PC-3 (cell line): ENCODE data around the gene SIPA1L3. TPM values are rescaled to one million over a fixed set of nuclear protein-coding genes. Genes with fewer than 3 reads are reported as not detected.

ENCODE experiments used
- ATAC-seq: fragments of 200-7000 bp; cut with Tn5 transposase; 2 replicates; pipeline ENCODE4 v1.9.1; 2020; ENCODE audit warnings: mild to moderate bottlenecking, moderate library complexity
- BruUV-seq: library from RNA; stranded (reverse); fragments of 400-500 nt; replicated peaks from 2 replicates; lab custom pipeline; 2021; lab: Mats Ljungman, UMichigan
- CTCF ChIA-PET: fragments of 300-600 bp; sonication (Branson Sonifier 250); formaldehyde crosslinking; loops from one replicate; lab custom pipeline; 2022; ENCODE audit warnings: antibody characterized with exemption; lab: Charles Lee
- POLR2A ChIA-PET: fragments of 300-600 bp; sonication (Branson Sonifier 250); formaldehyde crosslinking; loops from one replicate; lab custom pipeline; 2022; ENCODE audit warnings: antibody characterized with exemption; ENCODE audit not compliant: unreplicated experiment; lab: Charles Lee
- DNase-seq: peaks from one replicate; pipeline ENCODE4 v3.0.0-alpha.2; 2015
- H2AFZ ChIP-seq: fragments of 300-600 bp; sonication (generic); 2 replicates; pipeline ENCODE4 v1.6.0; 2016; ENCODE audit warnings: antibody characterized with exemption, low read length
- H3F3A ChIP-seq: fragments of 300-600 bp; sonication (generic); one replicate; pipeline ENCODE4 v1.6.0; 2017; ENCODE audit warnings: antibody characterized with exemption, low read length, control low read depth, mild to moderate bottlenecking; ENCODE audit not compliant: unreplicated experiment
- H3K27ac ChIP-seq: fragments of 300-600 bp; sonication (generic); 2 replicates; pipeline ENCODE4 v1.5.1; 2016; ENCODE audit warnings: mild to moderate bottlenecking, low read length
- H3K27me3 ChIP-seq: fragments of 300-600 bp; sonication (generic); 2 replicates; pipeline ENCODE4 v1.6.1; 2016; ENCODE audit warnings: low read length, mixed read lengths
- H3K36me3 ChIP-seq: fragments of 300-600 bp; sonication (generic); 2 replicates; pipeline ENCODE4 v1.6.1; 2016; ENCODE audit warnings: low read depth, mixed run types, low read length, mixed read lengths
- H3K4me1 ChIP-seq: fragments of 300-600 bp; sonication (generic); 2 replicates; pipeline ENCODE4 v1.5.1; 2016; ENCODE audit warnings: low read length; ENCODE audit not compliant: insufficient read depth
- H3K4me2 ChIP-seq: fragments of 300-600 bp; sonication (generic); 2 replicates; pipeline ENCODE4 v1.6.0; 2016; ENCODE audit warnings: low read length
- H3K4me3 ChIP-seq: fragments of 300-600 bp; sonication (generic); 2 replicates; pipeline ENCODE4 v1.5.1; 2016; ENCODE audit warnings: mild to moderate bottlenecking, low read length, mixed read lengths
- H3K79me2 ChIP-seq: fragments of 300-600 bp; sonication (generic); 2 replicates; pipeline ENCODE4 v1.6.1; 2017; ENCODE audit warnings: low read length, mixed read lengths
- H3K9ac ChIP-seq: fragments of 300-600 bp; sonication (generic); 2 replicates; pipeline ENCODE4 v1.6.0; 2016; ENCODE audit warnings: mild to moderate bottlenecking, low read length
- H3K9me2 ChIP-seq: fragments of 300-600 bp; sonication (generic); replicated peaks from 2 replicates; pipeline ENCODE4 v1.6.1; 2016; ENCODE audit warnings: mixed run types, low read length, mixed read lengths
- H3K9me3 ChIP-seq: fragments of 300-600 bp; sonication (generic); 2 replicates; pipeline ENCODE4 v1.6.1; 2016; ENCODE audit warnings: low read length, mixed read lengths
- H4K20me1 ChIP-seq: fragments of 300-600 bp; sonication (generic); 2 replicates; pipeline ENCODE4 v1.6.1; 2016; ENCODE audit warnings: low read length, mixed read lengths
- CTCF ChIP-seq: fragments of 300-600 bp; sonication (generic); conservative IDR thresholded peaks from 2 replicates; pipeline ENCODE4 v1.5.1; 2017; ENCODE audit warnings: antibody characterized with exemption, low read depth, mild to moderate bottlenecking, low read length
- EZH2 ChIP-seq: fragments of 300-600 bp; sonication (generic); IDR thresholded peaks from one replicate; pipeline ENCODE4 v1.6.1; 2017; ENCODE audit warnings: antibody characterized with exemption, mild to moderate bottlenecking, low read length; ENCODE audit not compliant: unreplicated experiment
- EZH2phosphoT487 ChIP-seq: fragments of 300-600 bp; sonication (generic); IDR thresholded peaks from 2 replicates; pipeline ENCODE4 v1.6.1; 2018; ENCODE audit warnings: mild to moderate bottlenecking, antibody characterized with exemption, low read length, borderline replicate concordance
- intact Hi-C: fragments of 100-400 bp; cut with micrococcal nuclease; formaldehyde crosslinking; loops from 2 replicates; pipeline ENCODE4 v1.9.0; 2023
- total RNA-seq: library from RNA; depleted of rRNA; stranded (reverse); fragments of >200 nt; gene quantifications from 2 replicates; pipeline ENCODE4 v1.2.3, GENCODE V29; 2014

The SIPA1L3 gene
- total RNA-seq, 1 experiment from 2014 or later: 38.7 TPM

- intact Hi-C loops: no loop called here
- H2AFZ ChIP-seq: no peak overlapping the region
- POLR2A ChIA-PET: no interaction called here
Measured at GRCh38 chr19:38203197-38203596, 296.2 kb downstream of the SIPA1L3 start.

GRCh38 chr19:38204096-38204495 lies 297.1 kb downstream of the SIPA1L3 start:
- no peak overlapping the region for H3K4me3 ChIP-seq
- CTCF ChIA-PET: no interaction called here
- H3K9me2 ChIP-seq: no peaks in the 10 kb centered on the region
- H3K27ac ChIP-seq: no peak overlapping the region
- H3K36me3 ChIP-seq: peaks cover 4% of the 10 kb centered on the region; the same call in 1 of the 2 replicates
- H3K9ac ChIP-seq: no peak overlapping the region
- H3K9me3 ChIP-seq: no peaks in the 10 kb centered on the region
- no peak for TF ChIP-seq CTCF
- TF ChIP-seq EZH2phosphoT487: no peak
- no peak for TF ChIP-seq EZH2
- peak; percentile 13 for DNase-seq
- no peaks in the 10 kb centered on the region for H4K20me1 ChIP-seq
- H3K27me3 ChIP-seq: no peaks in the 10 kb centered on the region
- H2AFZ ChIP-seq: no peak overlapping the region
- POLR2A ChIA-PET: no interaction called here
- H3F3A ChIP-seq: no peaks in the 10 kb centered on the region
- peak; percentile 37; the same call in 1 of the 2 replicates for ATAC-seq
- H3K4me1 ChIP-seq: no peaks in the 10 kb centered on the region
- no peak overlapping the region for H3K4me2 ChIP-seq
- intact Hi-C loops: no loop called here
- no TSS peak for BruUV-seq
- H3K79me2 ChIP-seq: no peaks in the 10 kb centered on the region

More at GRCh38 chr19:38203197-38203596, 296.2 kb downstream of the SIPA1L3 start:
- ATAC-seq: no peak
- Histone ChIP-seq H4K20me1 (no peaks in the 10 kb centered on the region), H3K36me3 (peaks cover 4% of the 10 kb centered on the region; the same call in 1 of the 2 replicates), H3F3A (no peaks in the 10 kb centered on the region), H3K27ac (no peak overlapping the region), H3K4me2 (no peak overlapping the region), H3K9ac (no peak overlapping the region), H3K9me3 (no peaks in the 10 kb centered on the region), H3K4me1 (no peaks in the 10 kb centered on the region), H3K79me2 (no peaks in the 10 kb centered on the region), H3K9me2 (no peaks in the 10 kb centered on the region), H3K27me3 (no peaks in the 10 kb centered on the region), H3K4me3 (no peak overlapping the region)
- DNase-seq: no peak
- no peak for TF ChIP-seq CTCF
- TF ChIP-seq EZH2phosphoT487: no peak
- TF ChIP-seq EZH2: no peak
- CTCF ChIA-PET: no interaction called here
- BruUV-seq: no TSS peak

- no peaks in the 10 kb centered on the region for H3K9me3 ChIP-seq
- ChIA-PET CTCF (no interaction called here), POLR2A (no interaction called here)
- no peaks in the 10 kb centered on the region for H3K4me1 ChIP-seq
- no peak overlapping the region for H3K9ac ChIP-seq
- H3K4me3 ChIP-seq: no peak overlapping the region
- intact Hi-C loops: no loop called here
- no peaks in the 10 kb centered on the region for H3K79me2 ChIP-seq
- ATAC-seq: no peak
- H2AFZ ChIP-seq: no peak overlapping the region
- DNase-seq: no peak
- TF ChIP-seq CTCF: no peak
- TF ChIP-seq EZH2: no peak
- TF ChIP-seq EZH2phosphoT487: no peak
- no peaks in the 10 kb centered on the region for H4K20me1 ChIP-seq
- H3K36me3 ChIP-seq: peaks cover 4% of the 10 kb centered on the region; the same call in 1 of the 2 replicates
- H3K9me2 ChIP-seq: no peaks in the 10 kb centered on the region
- H3K27me3 ChIP-seq: no peaks in the 10 kb centered on the region
- no TSS peak for BruUV-seq
- no peaks in the 10 kb centered on the region for H3F3A ChIP-seq
- H3K27ac ChIP-seq: no peak overlapping the region
- H3K4me2 ChIP-seq: no peak overlapping the region
Measured at GRCh38 chr19:38204728-38205127, 297.7 kb downstream of the SIPA1L3 start.
